ENCODE results near the gene TRIM23.
"Not testable (repeated sequence)": the region's sequence is repeated elsewhere in the genome, so short reads cannot be mapped to it uniquely, and the experiment has no call there.

TRIM23 gene

GRCh38 chr5:65623482-65623881 lies 651 bp downstream of the TRIM23 start:
- Histone ChIP-seq H2AFZ (ENCODE audit: low read length) (peak overlapping the region; percentile 89), H3K36me3 (replicated peaks; ENCODE audit: insufficient read depth, low read length) (no peaks in the 10 kb centered on the region), H3K27me3 (replicated peaks; ENCODE audit: insufficient read depth, low read length) (no peaks in the 10 kb centered on the region), H3K9ac (ENCODE audit: low read length) (peak overlapping the region; percentile 83; the same call in 1 of the 2 replicates), H4K20me1 (ENCODE audit: insufficient read depth, low read length) (no peaks in the 10 kb centered on the region), H3K27ac (ENCODE audit: low read length) (peak overlapping the region; percentile 87; the same call in 1 of the 2 replicates), H3F3A (ENCODE audit: insufficient read depth, low read length) (0 out of 2 replicates have a peak, but pooled peaks cover 5% of the 10 kb centered on the region), H3K4me1 (ENCODE audit: low read length) (peaks cover 20% of the 10 kb centered on the region; the same call in 1 of the 2 replicates), H3K4me2 (ENCODE audit: low read depth, low read length) (peak overlapping the region; percentile 97), H3K9me3 (replicated peaks; ENCODE audit: insufficient read depth, low read length) (no peaks in the 10 kb centered on the region), H3K4me3 (ENCODE audit: low read length) (peak overlapping the region; percentile 97), H3K79me2 (ENCODE audit: low read length) (peaks cover 84% of the 10 kb centered on the region), H3K9me2 (replicated peaks; ENCODE audit: insufficient read depth, low read length) (no peaks in the 10 kb centered on the region)
- no peak for TF ChIP-seq EZH2 (optimal IDR thresholded peaks at IDR 0.05; ENCODE audit: low read depth, low read length)
- TF ChIP-seq EZH2phosphoT487 (IDR thresholded peaks at IDR 0.05; ENCODE audit: low read length) = no peak
- TF ChIP-seq CTCF (IDR thresholded peaks at IDR 0.05; ENCODE audit: low read length) = no peak
- peak; percentile 6 for DNase-seq

DNA sequence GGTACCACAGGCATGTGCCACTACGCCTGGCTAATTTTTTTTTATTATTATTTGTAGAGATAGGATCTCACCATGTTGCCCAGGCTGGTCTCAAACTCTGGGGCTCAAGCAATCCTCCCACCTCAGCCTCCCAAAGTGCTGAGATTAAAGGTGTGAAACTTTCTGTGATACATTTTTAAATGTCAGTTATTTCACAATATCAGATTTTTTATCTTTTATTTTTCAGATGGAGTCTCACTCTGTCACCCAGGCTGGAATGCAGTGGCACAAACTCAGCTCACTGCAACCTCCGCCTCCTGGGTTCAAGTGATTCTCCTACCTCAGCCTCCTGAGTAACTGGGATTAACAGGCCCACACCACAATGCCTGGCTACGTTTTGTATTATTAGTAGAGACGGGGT lies 2.2 kb downstream of the TRIM23 start:
- H3K36me3 ChIP-seq (replicated peaks; ENCODE audit: insufficient read depth, low read length); H3K4me3 ChIP-seq (ENCODE audit: low read length); H3K9me3 ChIP-seq (replicated peaks; ENCODE audit: insufficient read depth, low read length); H3F3A ChIP-seq (ENCODE audit: insufficient read depth, low read length); H3K9me2 ChIP-seq (replicated peaks; ENCODE audit: insufficient read depth, low read length); H2AFZ ChIP-seq (ENCODE audit: low read length); H3K9ac ChIP-seq (ENCODE audit: low read length); H4K20me1 ChIP-seq (ENCODE audit: insufficient read depth, low read length); DNase-seq; H3K4me2 ChIP-seq (ENCODE audit: low read depth, low read length); H3K27ac ChIP-seq (ENCODE audit: low read length); H3K27me3 ChIP-seq (replicated peaks; ENCODE audit: insufficient read depth, low read length): not testable (repeated sequence)
- H3K79me2 ChIP-seq (ENCODE audit: low read length) = peaks cover 72% of the 10 kb centered on the region
- H3K4me1 ChIP-seq (ENCODE audit: low read length) = peaks cover 20% of the 10 kb centered on the region; the same call in 1 of the 2 replicates

GRCh38 chr5:65620021-65620420 lies 4.1 kb downstream of the TRIM23 start:
- Histone ChIP-seq H3K79me2 (ENCODE audit: low read length) (peaks cover 61% of the 10 kb centered on the region), H3K4me2 (ENCODE audit: low read depth, low read length) (no peak overlapping the region), H3K4me1 (ENCODE audit: low read length) (peaks cover 13% of the 10 kb centered on the region; the same call in 1 of the 2 replicates)

More at GRCh38 chr5:65620021-65620420, 4.1 kb downstream of the TRIM23 start:
- H3K9me2 ChIP-seq (replicated peaks; ENCODE audit: insufficient read depth, low read length) = no peaks in the 10 kb centered on the region
- no peak overlapping the region for H2AFZ ChIP-seq (ENCODE audit: low read length)
- H3K9me3 ChIP-seq (replicated peaks; ENCODE audit: insufficient read depth, low read length) = no peaks in the 10 kb centered on the region
- H3F3A ChIP-seq (ENCODE audit: insufficient read depth, low read length) = 0 out of 2 replicates have a peak, but pooled peaks cover 4% of the 10 kb centered on the region
- H3K27me3 ChIP-seq (replicated peaks; ENCODE audit: insufficient read depth, low read length) = no peaks in the 10 kb centered on the region
- H3K9ac ChIP-seq (ENCODE audit: low read length) = no peak overlapping the region
- H3K4me3 ChIP-seq (ENCODE audit: low read length) = no peak overlapping the region
- TF ChIP-seq CTCF (IDR thresholded peaks at IDR 0.05; ENCODE audit: low read length) (no peak), EZH2 (optimal IDR thresholded peaks at IDR 0.05; ENCODE audit: low read depth, low read length) (no peak), EZH2phosphoT487 (IDR thresholded peaks at IDR 0.05; ENCODE audit: low read length) (no peak)
- 0 out of 2 replicates have a peak, but pooled peaks cover 8% of the 10 kb centered on the region for H3K36me3 ChIP-seq (replicated peaks; ENCODE audit: insufficient read depth, low read length)
- H3K27ac ChIP-seq (ENCODE audit: low read length) = no peak overlapping the region
- H4K20me1 ChIP-seq (ENCODE audit: insufficient read depth, low read length) = no peaks in the 10 kb centered on the region
- DNase-seq = no peak

Data from MM.1S (cell line).